Chondrocyte (in vitro differentiated cells): ENCODE data around the gene SMIM45.

ENCODE experiments used
- DNase-seq: peaks from one replicate; pipeline ENCODE4 v3.0.0; 2021; ENCODE audit warnings: mixed read lengths, low spot score
- H3K27ac Mint-ChIP-seq: one replicate; pipeline ENCODE4 v1.8.0; 2021; ENCODE audit warnings: mild to moderate bottlenecking, moderate library complexity, mixed read lengths; ENCODE audit not compliant: unreplicated experiment
- H3K27me3 Mint-ChIP-seq: 2 replicates; pipeline ENCODE4 v1.8.0; 2021; ENCODE audit warnings: low read depth, mixed read lengths
- H3K36me3 Mint-ChIP-seq: 2 replicates; pipeline ENCODE4 v1.8.0; 2021; ENCODE audit warnings: low read depth, mixed read lengths
- H3K4me1 Mint-ChIP-seq: 2 replicates; pipeline ENCODE4 v1.8.0; 2021; ENCODE audit warnings: low read depth, mild to moderate bottlenecking, mixed read lengths
- H3K4me3 Mint-ChIP-seq: one replicate; pipeline ENCODE4 v1.8.0; 2021; ENCODE audit warnings: mild to moderate bottlenecking, moderate library complexity, mixed read lengths; ENCODE audit not compliant: unreplicated experiment
- H3K9me3 Mint-ChIP-seq: 2 replicates; pipeline ENCODE4 v1.8.0; 2021; ENCODE audit warnings: low read depth, mixed read lengths
- CTCF ChIP-seq: fragments of 200-600 bp; sonication (generic); IDR thresholded peaks from 2 replicates; pipeline ENCODE4 v1.5.0; 2021; ENCODE audit warnings: antibody characterized with exemption, mild to moderate bottlenecking, moderate library complexity

SMIM45 gene

GRCh38 chr22:41963453-41964111 lies 11.6 kb downstream of the SMIM45 start:
- H3K4me1 Mint-ChIP-seq: peaks cover 9% of the 10 kb centered on the region
- H3K36me3 Mint-ChIP-seq: no peaks in the 10 kb centered on the region
- TF ChIP-seq CTCF: no peak
- H3K27ac Mint-ChIP-seq: no peak overlapping the region
- no peak for DNase-seq
- no peaks in the 10 kb centered on the region for H3K9me3 Mint-ChIP-seq
- H3K4me3 Mint-ChIP-seq: no peak overlapping the region
- H3K27me3 Mint-ChIP-seq: no peaks in the 10 kb centered on the region

GRCh38 chr22:41964112-41964491 lies 12.2 kb downstream of the SMIM45 start:
- DNase-seq: no peak
- peaks cover 9% of the 10 kb centered on the region for H3K4me1 Mint-ChIP-seq
- H3K27me3 Mint-ChIP-seq: no peaks in the 10 kb centered on the region
- no peak overlapping the region for H3K27ac Mint-ChIP-seq
- H3K9me3 Mint-ChIP-seq: no peaks in the 10 kb centered on the region
- no peak for TF ChIP-seq CTCF
- no peak overlapping the region for H3K4me3 Mint-ChIP-seq
- no peaks in the 10 kb centered on the region for H3K36me3 Mint-ChIP-seq

GRCh38 chr22:41966225-41966606 lies 14.3 kb downstream of the SMIM45 start:
- Mint-ChIP-seq H3K27ac (no peak overlapping the region), H3K27me3 (no peaks in the 10 kb centered on the region), H3K4me3 (no peak overlapping the region), H3K36me3 (no peaks in the 10 kb centered on the region), H3K9me3 (no peaks in the 10 kb centered on the region), H3K4me1 (no peaks in the 10 kb centered on the region)
- no peak for TF ChIP-seq CTCF
- no peak for DNase-seq

GRCh38 chr22:41966607-41967240 lies 14.8 kb downstream of the SMIM45 start:
- no peaks in the 10 kb centered on the region for H3K27me3 Mint-ChIP-seq
- DNase-seq: no peak
- no peaks in the 10 kb centered on the region for H3K9me3 Mint-ChIP-seq
- no peak overlapping the region for H3K4me3 Mint-ChIP-seq
- H3K36me3 Mint-ChIP-seq: no peaks in the 10 kb centered on the region
- H3K27ac Mint-ChIP-seq: no peak overlapping the region
- no peaks in the 10 kb centered on the region for H3K4me1 Mint-ChIP-seq
- peak; percentile 78 for TF ChIP-seq CTCF

- Mint-ChIP-seq H3K4me1 (no peaks in the 10 kb centered on the region), H3K27ac (no peak overlapping the region), H3K27me3 (peaks cover 10% of the 10 kb centered on the region), H3K4me3 (no peak overlapping the region), H3K9me3 (no peaks in the 10 kb centered on the region), H3K36me3 (peaks cover 2% of the 10 kb centered on the region)
- DNase-seq: no peak
- TF ChIP-seq CTCF: no peak
Observed at GRCh38 chr22:41968601-41969000, 16.7 kb downstream of the SMIM45 start.
